GM12875 (cell line): ENCODE measurements around the gene DTWD2.
"Not testable (repeated sequence)": the region's sequence is repeated elsewhere in the genome, so short reads cannot be mapped to it uniquely, and the experiment has no call there.

Experiments used
- H3K4me3 ChIP-seq: one replicate; pipeline ENCODE4 v1.5.1; 2011; ENCODE audit warnings: low read depth, low read length, control low read depth
- CTCF ChIP-seq: IDR thresholded peaks from 2 replicates; pipeline ENCODE4 v1.5.1; 2011; ENCODE audit warnings: low read depth, mild to moderate bottlenecking, control low read depth, inconsistent platforms, low read length, moderate library complexity, borderline replicate concordance; ENCODE audit not compliant: insufficient read depth

The DTWD2 gene

DNA sequence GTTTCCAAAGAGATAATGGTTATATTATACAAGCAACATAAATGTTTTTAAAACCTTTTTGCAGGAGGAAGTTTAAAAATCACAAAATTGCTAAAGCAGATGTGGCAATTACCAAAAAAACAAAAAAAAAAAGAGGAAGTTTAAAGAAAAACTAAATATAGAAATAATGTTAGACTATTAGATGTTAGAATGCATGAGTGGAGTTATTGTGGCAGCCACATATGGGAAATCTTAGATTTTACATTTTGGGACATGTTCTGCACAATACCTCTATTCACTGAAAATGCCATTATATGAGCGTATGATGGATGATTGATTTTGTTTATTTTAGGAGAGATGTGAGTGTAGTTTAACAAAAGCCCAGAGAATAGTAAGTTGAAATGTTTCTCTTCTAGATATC is 31.2 kb upstream of the DTWD2 start:
- no peak overlapping the region for H3K4me3 ChIP-seq
- TF ChIP-seq CTCF, result no peak

GRCh38 chr5:119017994-119018393 is 29.6 kb upstream of the DTWD2 start:
- no peak for TF ChIP-seq CTCF
- no peak overlapping the region for H3K4me3 ChIP-seq

DNA sequence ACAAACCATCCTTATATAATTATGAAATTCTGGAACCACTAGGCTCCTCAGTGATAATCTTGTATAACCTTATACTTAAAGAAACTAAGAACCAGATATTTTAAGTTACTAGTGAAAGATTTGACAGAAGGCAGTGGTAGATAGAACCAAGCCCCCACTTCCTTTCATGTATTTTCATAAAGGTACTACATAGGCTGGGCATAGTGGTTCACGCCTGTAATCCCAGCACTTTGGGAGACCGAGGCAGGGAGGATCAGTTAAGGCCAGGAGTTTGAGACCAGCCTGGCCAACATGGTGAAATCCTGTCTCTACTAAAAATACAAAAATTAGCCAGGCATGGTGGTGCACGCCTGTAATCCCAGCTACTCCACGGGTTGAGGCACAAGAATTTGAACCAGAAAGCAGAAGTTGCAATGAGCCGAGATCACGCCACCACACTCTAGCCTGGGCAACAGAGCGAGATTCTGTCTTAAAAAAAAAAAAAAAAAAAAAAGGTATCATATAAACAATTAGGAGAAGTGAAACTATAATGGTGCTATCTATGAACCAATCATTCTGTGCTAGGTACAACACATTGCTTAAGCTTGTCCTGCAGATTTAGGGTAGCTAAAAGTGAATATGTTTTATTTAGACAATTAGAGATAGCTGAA is 27.9 kb upstream of the DTWD2 start:
- no peak overlapping the region for H3K4me3 ChIP-seq
- TF ChIP-seq CTCF, result no peak

- no peak for TF ChIP-seq CTCF
- no peak overlapping the region for H3K4me3 ChIP-seq
Measured at GRCh38 chr5:119011186-119011585, 22.8 kb upstream of the DTWD2 start.

- no peak for TF ChIP-seq CTCF
- no peak overlapping the region for H3K4me3 ChIP-seq
Measured at GRCh38 chr5:119010206-119010605, 21.9 kb upstream of the DTWD2 start.

GRCh38 chr5:119009131-119009530 is 20.8 kb upstream of the DTWD2 start:
- no peak for TF ChIP-seq CTCF

DNA sequence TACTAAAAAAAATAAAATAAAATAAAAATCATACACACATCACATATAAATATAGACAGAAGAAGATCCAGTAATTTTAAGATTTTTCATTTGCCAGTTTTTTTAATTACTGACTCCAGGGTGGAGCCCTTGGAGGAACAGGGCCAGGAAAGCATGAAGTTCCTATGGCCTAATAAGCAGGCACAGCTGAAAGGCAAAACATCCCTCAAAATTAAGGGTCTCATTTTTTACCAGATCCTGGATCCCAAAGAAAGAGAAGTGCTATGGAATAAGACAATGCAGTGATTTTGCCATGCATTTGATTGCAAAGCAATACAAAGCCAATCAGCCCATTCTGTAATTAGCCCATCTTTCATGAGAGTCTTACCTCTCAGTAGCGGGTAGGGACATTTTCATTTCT is 11.3 kb upstream of the DTWD2 start:
- no peak overlapping the region for H3K4me3 ChIP-seq
- TF ChIP-seq CTCF, result no peak

More at GRCh38 chr5:119009131-119009530, 20.8 kb upstream of the DTWD2 start:
- H3K4me3 ChIP-seq, result no peak overlapping the region

DNA sequence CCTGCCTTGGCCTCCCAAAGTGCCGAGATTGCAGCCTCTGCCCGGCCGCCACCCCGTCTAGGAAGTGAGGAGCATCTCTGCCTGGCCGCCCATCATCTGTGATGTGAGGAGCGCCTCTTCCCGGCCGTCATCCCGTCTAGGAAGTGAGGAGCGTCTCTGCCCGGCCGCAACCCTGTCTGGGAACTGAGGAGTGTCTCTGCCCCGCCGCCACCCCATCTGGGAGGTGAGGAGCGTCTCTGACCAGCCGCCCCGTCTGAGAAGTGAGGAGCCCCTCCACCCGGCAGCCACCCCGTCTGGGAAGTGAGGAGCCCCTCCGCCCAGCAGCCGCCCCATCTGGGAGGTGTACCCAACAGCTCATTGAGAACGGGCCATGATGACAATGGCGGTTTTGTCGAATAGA is 10.5 kb upstream of the DTWD2 start:
- not testable (repeated sequence) for H3K4me3 ChIP-seq
